NCI-H2196 treated with DMSO at 0.1 percent for 48 hours (cell line): ENCODE data around the gene CYP4F8.
"Not testable (repeated sequence)": the region's sequence is repeated elsewhere in the genome, so short reads cannot be mapped to it uniquely, and the experiment has no call there.

Experiments
- DNase-seq: peaks from one replicate; lab custom pipeline; 2025; ENCODE audit not compliant: unreplicated experiment; lab: John Stamatoyannopoulos, UW

CYP4F8 gene

DNA sequence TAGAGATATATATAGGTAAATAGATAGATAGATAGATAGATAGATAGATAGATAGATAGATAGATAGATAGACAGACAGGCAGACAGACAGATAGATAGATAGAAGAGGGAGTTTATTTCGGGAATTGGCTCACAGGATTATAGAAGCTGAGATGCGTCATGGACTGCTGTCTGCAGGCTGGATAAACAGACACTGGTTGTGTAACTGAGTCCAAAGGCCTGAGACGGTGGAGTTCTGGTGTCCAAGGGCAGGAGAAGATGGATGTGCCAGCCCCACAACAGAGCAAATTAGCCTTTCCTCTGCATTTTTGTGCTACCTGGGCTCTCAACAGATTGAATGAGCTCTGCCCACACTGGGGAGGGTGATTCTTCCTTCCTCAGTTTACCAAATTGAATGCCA lies 28.4 kb downstream of the CYP4F8 start:
- no peak for DNase-seq

DNA sequence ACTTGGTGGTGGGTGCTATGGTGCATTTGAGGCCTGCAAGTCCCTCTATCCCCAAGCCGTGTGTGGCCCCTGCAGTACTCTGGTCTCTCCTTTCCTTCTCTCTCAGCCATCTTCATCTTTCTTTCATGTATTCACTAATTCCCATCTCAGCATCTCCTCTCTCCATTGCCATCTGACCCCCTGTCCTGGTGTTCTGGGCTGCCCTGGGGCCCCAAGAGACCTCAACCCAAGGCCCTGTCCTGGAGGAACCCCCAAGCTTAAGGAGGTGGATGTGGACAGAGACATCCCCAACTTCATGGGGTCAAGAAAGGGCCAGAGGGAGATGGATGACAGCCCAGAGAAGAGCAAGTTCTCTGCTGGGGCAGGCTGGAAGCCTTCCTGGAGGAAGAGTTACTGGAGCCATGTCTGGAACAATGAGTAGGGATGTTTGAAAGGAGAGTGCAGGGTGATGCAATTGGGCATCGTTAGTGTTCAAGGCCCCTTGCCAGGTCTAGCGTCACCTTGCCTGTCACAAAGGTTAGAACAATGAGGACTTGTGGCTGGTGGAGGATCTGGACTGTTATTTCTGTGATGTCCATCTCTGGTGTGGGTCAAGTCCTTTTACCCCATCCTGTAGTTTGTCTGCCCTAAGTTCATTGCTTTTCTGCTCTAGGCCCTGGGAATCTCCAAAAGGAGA lies 29.2 kb downstream of the CYP4F8 start:
- no peak for DNase-seq

DNA sequence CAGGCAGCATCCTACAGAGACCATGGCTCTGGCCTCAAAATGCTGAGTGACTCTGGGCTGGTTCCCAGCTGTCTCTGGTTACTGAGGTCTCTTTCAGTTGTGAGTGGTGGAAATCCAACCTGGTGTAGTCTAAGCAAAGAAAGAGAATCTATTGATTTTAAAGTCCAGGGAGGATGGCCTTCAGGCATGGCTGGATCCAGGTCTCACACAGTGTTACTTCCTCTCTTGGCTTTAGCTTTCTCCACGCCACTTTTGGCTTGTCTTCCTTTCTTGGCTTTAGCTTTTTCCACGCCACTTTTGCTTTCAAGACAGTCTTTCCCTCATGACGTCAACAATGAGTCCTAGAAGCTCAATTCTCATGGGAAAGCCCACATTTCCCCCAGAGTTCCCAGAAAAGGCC lies 29.8 kb downstream of the CYP4F8 start:
- no peak for DNase-seq

DNA sequence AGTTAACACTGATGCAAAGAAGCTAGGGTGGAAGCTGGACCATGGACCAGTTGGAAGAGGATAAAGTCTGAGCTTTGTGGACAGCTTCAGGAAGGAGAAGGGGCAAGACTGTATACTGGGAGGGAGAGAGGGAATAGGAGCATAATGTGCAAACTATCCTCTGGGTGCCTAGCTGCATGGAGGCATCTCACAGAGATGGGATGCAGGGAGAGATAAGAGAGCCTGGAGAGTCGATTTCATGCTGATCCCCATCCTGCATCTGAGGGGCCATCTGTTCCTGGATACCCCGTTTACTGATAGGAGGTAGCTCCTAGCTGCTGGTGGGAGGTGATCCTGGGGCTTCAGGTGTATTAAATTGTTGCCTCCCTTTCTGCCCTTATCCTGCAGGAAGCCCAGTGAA lies 34.5 kb downstream of the CYP4F8 start:
- no peak for DNase-seq

DNA sequence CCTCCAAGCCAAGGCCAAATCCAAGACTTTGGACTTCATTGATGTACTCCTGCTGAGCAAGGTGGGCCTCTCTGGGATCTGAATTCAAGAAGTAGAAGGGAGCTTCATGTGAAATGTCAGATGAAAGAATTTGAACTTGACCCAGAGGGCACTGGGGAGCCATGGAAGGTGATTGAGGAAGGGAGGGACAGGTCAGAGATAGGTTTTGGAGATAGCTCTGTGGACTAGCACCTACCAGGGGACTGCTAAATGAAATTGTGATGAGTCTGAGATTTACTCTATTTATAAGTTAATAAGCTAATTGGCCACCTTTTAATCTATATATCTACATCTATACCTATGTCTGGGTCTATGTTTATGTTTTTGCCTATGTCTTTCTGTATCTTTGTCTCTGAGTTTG lies 35.1 kb downstream of the CYP4F8 start:
- DNase-seq: not testable (repeated sequence)

DNA sequence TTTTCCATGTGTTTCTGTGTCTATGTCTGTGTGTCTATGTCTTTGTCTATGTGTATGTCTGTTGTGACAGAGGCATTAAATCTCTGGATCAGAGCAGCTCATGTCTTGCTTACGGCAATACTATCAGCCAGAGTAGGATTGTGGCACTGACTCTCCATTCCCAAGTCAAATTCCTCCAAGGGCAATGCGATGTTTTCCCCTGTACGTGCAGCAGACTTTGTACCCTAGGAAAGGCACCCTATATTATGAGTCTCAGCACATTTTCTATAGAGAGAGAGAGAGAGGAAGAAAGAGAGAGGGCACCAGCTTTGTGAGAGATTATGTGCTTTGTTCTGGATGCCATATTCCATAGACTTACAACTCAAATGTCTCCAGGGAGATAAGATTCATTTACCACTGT lies 36.8 kb downstream of the CYP4F8 start:
- no peak for DNase-seq

DNA sequence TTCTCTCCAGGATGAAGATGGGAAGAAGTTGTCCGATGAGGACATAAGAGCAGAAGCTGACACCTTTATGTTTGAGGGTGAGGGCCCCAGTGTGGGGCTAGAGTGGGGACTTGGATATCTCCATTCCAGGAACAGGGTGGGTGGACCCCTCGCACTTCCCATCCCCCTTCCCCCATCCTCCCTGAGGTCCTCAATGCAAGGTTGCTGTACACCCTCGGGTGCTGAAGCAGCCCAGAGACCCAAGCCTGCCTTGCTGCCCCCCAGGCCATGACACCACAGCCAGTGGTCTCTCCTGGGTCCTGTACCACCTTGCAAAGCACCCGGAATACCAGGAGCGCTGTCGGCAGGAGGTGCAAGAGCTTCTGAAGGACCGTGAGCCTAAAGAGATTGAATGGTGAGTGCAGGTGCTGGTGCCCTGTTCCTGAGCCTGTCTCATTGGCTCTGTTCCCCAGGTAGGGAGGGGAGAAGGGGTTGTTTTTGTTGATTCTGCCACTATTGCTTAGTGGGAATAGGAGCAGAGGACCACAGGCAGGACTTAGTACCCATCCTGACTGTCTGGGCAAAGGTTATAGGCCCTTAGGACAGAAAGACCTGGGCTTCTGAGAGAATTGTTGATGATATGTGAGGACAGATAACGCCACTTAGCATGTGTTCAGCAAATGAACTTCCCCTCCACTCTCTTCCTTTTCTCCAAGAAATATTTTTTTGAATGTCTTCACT lies 37.7 kb downstream of the CYP4F8 start:
- DNase-seq: no peak

DNA sequence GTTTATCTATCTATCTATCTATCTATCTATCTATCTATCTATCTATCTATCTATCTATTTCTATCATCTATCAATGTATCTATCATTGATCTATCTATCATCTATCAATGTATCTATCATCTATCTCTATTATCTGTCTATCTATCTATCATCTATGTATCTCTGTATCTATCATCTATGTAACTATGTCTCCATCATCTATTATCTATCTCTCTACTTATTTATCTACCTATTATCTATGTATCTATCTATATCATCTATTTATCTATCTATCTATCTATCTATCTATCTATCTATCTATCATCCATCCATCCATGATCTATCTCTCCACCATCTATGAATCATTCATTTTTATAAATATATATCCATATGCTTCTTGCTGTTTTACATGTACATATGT lies 41.4 kb downstream of the CYP4F8 start:
- DNase-seq: no peak

DNA sequence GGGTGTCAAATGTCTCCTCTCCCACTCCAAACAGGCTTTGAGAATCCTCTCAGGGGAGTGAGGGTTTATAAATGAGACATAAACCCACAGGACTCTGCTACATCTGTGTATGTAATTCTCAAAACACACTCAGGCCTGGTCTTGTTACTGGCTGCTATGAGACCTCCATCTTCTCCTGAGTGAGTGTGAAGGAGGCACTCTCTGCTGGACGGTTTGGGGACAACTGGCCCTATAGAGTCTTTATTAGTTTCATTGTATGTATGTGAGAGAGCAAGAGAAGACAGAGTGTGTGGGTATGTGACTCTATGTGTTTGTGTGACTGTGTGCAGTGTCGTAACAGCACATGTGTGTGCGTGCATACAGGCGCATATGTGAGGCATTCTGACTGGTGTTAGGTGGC lies 48.2 kb downstream of the CYP4F8 start:
- no peak for DNase-seq

DNA sequence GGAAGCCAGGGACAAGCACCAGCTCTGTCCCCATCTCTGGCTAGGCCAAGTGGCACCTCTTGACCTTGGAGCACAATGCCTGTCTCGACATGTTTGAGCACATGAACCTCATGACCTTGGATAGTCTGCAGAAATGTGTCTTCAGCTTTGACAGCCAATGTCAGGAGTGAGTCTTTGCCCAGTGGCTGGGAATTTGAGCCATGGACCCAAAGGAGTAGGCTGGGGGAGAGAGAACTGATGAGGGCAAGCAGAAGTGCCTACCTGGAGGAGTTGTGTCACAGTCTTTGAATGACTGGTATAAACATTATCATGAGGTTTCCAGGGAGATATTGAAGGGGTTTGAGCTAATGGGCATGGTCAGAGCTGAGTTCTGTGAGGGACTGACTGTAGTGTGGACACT lies 51.2 kb downstream of the CYP4F8 start:
- no peak for DNase-seq

DNA sequence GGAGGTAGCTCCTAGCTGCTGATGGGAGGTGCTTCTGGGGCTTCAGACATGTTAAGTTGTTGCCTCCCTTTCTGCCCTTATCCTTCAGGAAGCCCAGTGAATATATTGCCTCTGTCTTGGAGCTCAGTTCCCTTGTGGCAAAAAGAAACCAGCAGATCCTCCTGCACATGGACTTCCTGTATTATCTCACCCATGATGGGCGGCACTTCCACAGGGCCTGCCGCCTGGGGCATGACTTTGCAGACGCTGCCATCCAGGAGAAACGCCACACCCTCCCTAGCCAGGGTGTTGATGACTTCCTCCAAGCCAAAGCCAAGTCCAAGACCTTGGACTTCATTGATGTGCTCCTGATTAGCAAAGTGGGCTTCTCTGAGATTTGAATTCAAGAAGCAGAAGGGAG lies 51.9 kb downstream of the CYP4F8 start:
- no peak for DNase-seq

DNA sequence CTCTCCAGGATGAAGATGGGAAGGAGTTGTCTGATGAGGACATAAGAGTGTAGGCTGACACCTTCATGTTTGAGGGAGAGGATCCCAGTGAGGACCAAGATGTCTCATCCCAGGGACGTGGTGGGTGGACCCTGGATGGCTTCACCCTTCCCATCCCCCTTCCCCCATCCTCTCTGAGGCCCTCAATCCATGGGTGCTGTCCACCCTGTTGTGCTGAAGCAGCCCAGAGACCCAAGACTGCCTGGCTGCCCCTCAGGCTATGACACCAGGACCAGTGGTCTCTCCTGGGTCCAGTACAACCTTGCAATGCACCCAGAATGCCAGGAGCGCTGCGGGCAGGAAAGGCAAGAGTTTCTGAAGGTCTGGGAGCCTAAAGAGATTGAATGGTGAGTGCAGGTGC lies 54.4 kb downstream of the CYP4F8 start:
- DNase-seq: no peak

DNA sequence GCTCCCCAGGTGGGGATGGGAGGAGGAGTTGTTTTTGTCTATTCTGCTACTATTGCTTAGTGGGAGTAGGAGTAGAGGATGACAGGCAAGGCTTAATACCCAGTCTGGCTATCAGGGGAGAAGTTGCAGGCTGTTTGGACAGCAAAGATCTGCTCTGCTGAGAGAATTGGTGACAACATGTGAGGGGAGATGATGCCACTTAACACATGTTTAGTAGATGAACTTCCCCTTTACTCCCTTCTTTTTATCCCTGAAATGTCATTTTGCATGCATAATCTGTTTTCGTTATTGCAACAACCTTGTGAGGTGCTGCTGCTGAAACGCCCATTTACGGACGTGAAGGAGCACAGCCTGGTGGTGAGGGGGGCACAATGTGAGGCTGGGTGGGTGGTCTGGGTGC lies 54.9 kb downstream of the CYP4F8 start:
- DNase-seq: no peak

DNA sequence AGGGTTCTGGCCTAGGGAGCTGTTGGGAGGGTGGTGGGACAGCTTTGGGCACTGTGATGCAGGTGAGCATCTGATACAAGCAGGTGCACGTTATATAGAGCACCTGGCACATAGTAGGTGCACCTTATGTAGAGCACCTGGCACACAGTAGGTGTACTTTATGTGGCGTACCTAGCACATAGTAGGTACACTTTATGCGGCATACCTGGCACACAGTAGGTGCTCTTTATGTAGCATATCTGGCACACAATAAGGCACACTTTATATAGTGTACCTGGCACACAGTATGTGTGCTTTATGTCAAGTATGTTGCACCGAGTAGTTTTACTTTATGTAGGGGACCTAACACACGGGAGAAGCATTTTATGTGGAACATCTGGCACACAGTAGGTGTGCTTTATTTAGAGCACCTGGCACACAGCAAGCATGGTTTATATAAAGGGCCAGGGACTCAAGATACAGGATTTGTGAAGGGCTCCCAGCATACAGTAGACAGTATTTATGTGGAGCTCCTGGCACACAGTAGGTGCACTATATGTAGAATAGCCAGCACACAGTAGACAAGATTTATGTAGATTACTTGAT lies 56.3 kb downstream of the CYP4F8 start:
- no peak for DNase-seq

DNA sequence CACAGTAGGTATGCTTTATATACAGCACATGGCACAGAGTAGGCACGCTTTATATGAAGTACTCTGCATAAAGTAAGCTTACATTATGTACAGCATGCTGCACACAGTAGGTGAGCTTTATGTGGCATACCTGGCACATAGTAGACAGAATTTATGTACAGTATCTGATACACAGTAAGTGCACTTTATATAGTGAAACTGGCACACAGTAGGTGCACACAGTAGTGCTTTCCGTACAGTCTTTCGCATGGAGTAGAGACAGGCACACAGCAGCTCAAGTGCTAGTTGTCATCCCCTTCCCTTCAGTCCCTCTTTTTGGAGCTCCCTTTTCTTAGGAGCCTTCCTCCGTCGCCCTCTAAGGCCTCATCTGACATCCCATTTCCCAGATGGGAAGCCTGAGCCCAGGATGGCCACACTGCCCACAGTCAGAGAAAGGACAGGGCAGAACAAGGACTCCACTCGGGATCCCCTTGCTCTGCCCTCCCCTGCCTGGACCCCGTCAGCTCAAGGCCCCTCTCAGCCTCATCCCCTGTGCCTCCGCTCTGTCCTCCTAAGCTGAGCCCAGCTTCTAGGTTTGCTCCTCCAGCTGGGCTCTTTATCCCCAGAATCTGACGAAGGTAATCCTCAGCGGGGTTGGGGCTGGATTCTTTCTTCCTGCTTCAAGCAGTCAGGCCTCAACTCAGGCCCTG lies 57.0 kb downstream of the CYP4F8 start:
- no peak for DNase-seq

DNA sequence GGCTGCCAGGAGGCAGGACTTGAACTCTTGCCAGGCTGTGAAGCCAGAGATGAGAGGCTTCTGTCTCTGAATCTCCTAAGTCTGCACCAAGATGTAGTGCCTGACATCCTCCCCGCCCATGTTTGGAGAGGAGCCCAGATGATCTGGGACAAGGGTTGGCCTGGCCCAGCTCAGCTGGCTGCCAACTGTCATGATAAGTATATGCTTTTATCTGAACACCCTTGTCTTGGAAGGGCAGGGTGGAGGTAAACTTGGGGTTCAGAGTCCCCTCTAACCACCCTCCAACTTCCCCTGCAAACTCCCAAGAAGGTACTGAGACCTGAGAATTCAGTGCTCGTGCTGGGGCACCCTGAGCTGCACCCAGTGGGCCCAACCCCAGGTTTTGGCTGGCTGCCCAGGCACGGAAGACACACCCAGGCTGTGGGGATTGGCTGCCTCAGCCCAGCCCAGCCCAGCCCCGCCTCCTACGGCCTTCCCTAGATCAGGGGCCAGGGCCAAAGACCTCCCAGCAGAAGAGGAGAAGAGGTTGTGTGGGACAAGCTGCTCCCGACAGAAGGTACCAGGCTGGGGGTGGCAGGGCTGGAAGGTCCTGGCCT lies 57.7 kb downstream of the CYP4F8 start, which contains the start of gene CYP4F12:
CYP4F12 (plus strand) TSS at position 508 of the 596 bp plus-strand sequence. CDS start 443 bp downstream, outside the sequence.
- DNase-seq: peak; percentile 54

DNA sequence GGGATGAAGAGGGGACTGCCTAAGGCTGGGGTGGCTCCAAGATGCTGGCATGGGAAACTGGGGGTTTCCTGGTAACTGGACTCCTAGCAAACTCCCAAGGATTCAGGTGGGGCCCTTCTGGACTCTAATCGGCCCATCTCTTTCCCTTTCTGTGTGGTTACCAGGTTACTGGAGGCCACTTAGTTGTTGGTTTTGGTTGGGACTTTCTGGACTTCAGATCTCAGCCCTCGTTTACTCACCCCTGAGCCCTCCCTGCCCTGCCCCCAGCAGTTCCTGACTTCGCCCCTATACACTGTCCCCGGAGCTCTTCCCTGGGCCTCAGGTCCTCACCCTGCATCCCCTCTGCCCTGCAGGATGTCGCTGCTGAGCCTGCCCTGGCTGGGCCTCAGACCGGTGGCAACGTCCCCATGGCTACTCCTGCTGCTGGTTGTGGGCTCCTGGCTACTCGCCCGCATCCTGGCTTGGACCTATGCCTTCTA lies 58.2 kb downstream of the CYP4F8 start:
- peak; percentile 42 for DNase-seq

DNA sequence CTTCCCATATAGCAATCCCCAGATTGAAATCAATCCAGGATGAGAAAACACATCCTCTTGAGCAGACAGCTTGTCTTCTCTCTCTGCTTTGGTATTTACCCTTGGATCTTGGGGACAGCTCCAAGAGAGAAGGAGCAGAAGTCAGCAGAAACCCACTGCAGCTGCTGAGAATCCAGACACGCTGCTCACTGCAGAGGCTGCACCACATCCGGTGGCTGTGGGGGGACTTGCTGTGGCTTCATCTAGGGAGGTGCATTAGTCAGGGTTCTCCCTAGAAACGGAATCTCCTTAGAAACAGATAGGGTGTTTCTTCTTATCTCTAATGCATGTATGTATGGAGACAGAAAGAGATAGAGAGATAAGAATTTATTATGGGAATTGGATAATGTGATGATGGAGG lies 60.5 kb downstream of the CYP4F8 start:
- DNase-seq: no peak

DNA sequence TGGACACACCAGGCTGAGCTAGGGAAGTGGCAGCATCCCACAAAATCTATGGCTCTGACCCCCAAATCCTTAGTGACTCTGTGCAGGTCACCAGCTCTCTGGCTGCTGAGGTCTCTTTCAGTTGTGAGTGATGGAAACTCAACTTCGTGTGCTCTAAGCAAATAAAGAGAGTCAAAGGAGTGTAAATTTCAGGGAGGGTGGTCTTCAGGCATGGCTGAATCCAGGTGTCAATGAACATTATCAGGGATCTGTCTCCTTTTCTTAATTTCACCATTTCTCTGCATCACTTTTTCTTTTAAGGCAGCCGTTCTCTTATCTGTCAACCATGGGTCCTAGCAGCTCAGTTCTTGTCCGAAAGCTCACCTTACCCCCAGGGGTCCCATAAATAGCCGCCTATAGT lies 64.1 kb downstream of the CYP4F8 start:
- DNase-seq: no peak

DNA sequence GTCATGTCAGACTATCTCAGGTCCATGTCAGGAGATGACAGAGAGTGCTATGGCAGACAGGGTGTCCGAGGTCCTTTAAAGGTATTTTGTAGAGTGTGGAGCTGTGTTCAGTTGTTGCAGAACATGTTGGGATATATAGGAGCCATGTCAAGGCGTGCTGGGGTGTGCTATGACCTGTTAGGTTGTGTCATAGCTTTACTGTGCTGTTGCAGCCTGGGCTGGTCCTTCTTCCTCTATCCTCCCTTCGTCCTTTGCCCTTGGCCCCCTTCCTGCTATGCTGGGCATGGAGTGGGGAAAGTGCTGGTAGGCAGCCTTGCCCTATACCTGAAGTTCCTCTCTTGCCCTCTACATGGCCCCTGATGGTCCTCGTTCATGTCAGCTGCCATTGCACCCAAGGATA lies 64.8 kb downstream of the CYP4F8 start:
- not testable (repeated sequence) for DNase-seq
